Calu3 (cell line): ENCODE data around the gene LIPC. TPM values are rescaled to one million over a fixed set of nuclear protein-coding genes. Genes with fewer than 3 reads are reported as not detected.

Source experiments
- BruUV-seq: library from RNA; stranded (reverse); fragments of 400-500 nt; replicated peaks from 2 replicates; lab custom pipeline; 2021; lab: Mats Ljungman, UMichigan
- CTCF ChIA-PET: fragments of 300-600 bp; sonication (Branson Sonifier 250); formaldehyde crosslinking; loops from one replicate; lab custom pipeline; 2022; ENCODE audit warnings: antibody characterized with exemption; lab: Charles Lee
- DNase-seq: peaks from one replicate; pipeline ENCODE4 v3.0.0; 2022
- H3K27ac Mint-ChIP-seq: one replicate; pipeline ENCODE4 v1.8.0; 2022; ENCODE audit warnings: mixed read lengths; ENCODE audit not compliant: unreplicated experiment
- H3K27me3 Mint-ChIP-seq: one replicate; pipeline ENCODE4 v1.8.0; 2022; ENCODE audit warnings: mixed read lengths; ENCODE audit not compliant: unreplicated experiment
- H3K36me3 Mint-ChIP-seq: one replicate; pipeline ENCODE4 v1.8.0; 2022; ENCODE audit warnings: mild to moderate bottlenecking, moderate library complexity, mixed read lengths; ENCODE audit not compliant: insufficient read depth, unreplicated experiment
- H3K4me1 Mint-ChIP-seq: one replicate; pipeline ENCODE4 v1.8.0; 2022; ENCODE audit warnings: mild to moderate bottlenecking, low read depth, mixed read lengths; ENCODE audit not compliant: unreplicated experiment
- H3K4me3 Mint-ChIP-seq: one replicate; pipeline ENCODE4 v1.8.0; 2022; ENCODE audit warnings: mild to moderate bottlenecking, low read depth, moderate library complexity, mixed read lengths; ENCODE audit not compliant: unreplicated experiment
- H3K9me3 Mint-ChIP-seq: one replicate; pipeline ENCODE4 v1.8.0; 2022; ENCODE audit warnings: low read depth, mixed read lengths; ENCODE audit not compliant: unreplicated experiment
- CTCF ChIP-seq: fragments of 200-600 bp; IDR thresholded peaks from one replicate; pipeline ENCODE4 v1.8.0; 2022; ENCODE audit warnings: antibody characterized with exemption; ENCODE audit not compliant: unreplicated experiment
- intact Hi-C: fragments of 100-400 bp; cut with micrococcal nuclease; formaldehyde crosslinking; loops from one replicate; pipeline ENCODE4 v1.10.0; 2022; ENCODE audit not compliant: unreplicated experiment
- total RNA-seq: library from RNA; stranded (reverse); gene quantifications from 2 replicates; pipeline ENCODE4 v1.2.3, GENCODE V29; 2022

Gene LIPC
- total RNA-seq, 1 experiment from 2014 or later: not detected

GRCh38 chr15:58590236-58590635 lies 158.4 kb downstream of the LIPC start:
- intact Hi-C loops: no loop called here
- no peak overlapping the region for H3K4me3 Mint-ChIP-seq
- no peaks in the 10 kb centered on the region for H3K9me3 Mint-ChIP-seq
- no peak for TF ChIP-seq CTCF
- CTCF ChIA-PET: interaction anchor here (0.7 to 1.1 kb wide), 2 partner anchors 14 to 160 kb away, joined by 3 to 4 read pairs; no protein-coding TSS in a partner anchor
- DNase-seq: no peak
- BruUV-seq: no TSS peak
- no peaks in the 10 kb centered on the region for H3K27me3 Mint-ChIP-seq
- H3K27ac Mint-ChIP-seq: peak overlapping the region; percentile 14
- peaks cover 34% of the 10 kb centered on the region for H3K4me1 Mint-ChIP-seq
- peaks cover 23% of the 10 kb centered on the region for H3K36me3 Mint-ChIP-seq

- intact Hi-C loops: no loop called here
- no TSS peak for BruUV-seq
- Mint-ChIP-seq H3K27me3 (no peaks in the 10 kb centered on the region), H3K36me3 (peaks cover 26% of the 10 kb centered on the region), H3K4me3 (no peak overlapping the region), H3K27ac (peak overlapping the region; percentile 14), H3K4me1 (peaks cover 40% of the 10 kb centered on the region), H3K9me3 (no peaks in the 10 kb centered on the region)
- CTCF ChIA-PET: interaction anchor here (0.8 to 1.1 kb wide), 2 partner anchors 13 to 74 kb away, joined by 4 read pairs; no protein-coding TSS in a partner anchor
- no peak for DNase-seq
- TF ChIP-seq CTCF: no peak
Measured at GRCh38 chr15:58590926-58591325, 159.1 kb downstream of the LIPC start.

- Mint-ChIP-seq H3K4me1 (peaks cover 42% of the 10 kb centered on the region), H3K4me3 (no peak overlapping the region), H3K9me3 (no peaks in the 10 kb centered on the region), H3K27me3 (no peaks in the 10 kb centered on the region), H3K27ac (no peak overlapping the region), H3K36me3 (peaks cover 28% of the 10 kb centered on the region)
- TF ChIP-seq CTCF: no peak
- BruUV-seq: no TSS peak
- CTCF ChIA-PET: no interaction called here
- intact Hi-C loops: no loop called here
- DNase-seq: no peak
Measured at GRCh38 chr15:58593870-58594269, 162.1 kb downstream of the LIPC start.

- no peak for TF ChIP-seq CTCF
- CTCF ChIA-PET: interaction anchor here (0.5 kb wide), 1 partner anchor 166 kb away, joined by 3 read pairs; no protein-coding TSS in a partner anchor
- no peaks in the 10 kb centered on the region for H3K27me3 Mint-ChIP-seq
- peaks cover 36% of the 10 kb centered on the region for H3K4me1 Mint-ChIP-seq
- no peak for DNase-seq
- H3K9me3 Mint-ChIP-seq: no peaks in the 10 kb centered on the region
- BruUV-seq: no TSS peak
- H3K4me3 Mint-ChIP-seq: no peak overlapping the region
- intact Hi-C loops: no loop called here
- no peak overlapping the region for H3K27ac Mint-ChIP-seq
- peaks cover 28% of the 10 kb centered on the region for H3K36me3 Mint-ChIP-seq
Measured at GRCh38 chr15:58594898-58595297, 163.1 kb downstream of the LIPC start.
